ENCODE data around the gene LMNA. TPM values are rescaled to one million over a fixed set of nuclear protein-coding genes. Genes with fewer than 3 reads are reported as not detected.

The LMNA gene
- total RNA-seq, 1 donor from 2014 or later, result 322 TPM

- no peak for ATAC-seq
- intact Hi-C loops (cut with DNase I), result no loop called here
- no peak for DNase-seq (ENCODE audit: low spot score)
These were observed 36.0 kb downstream of the LMNA start for GRCh38 chr1:156150333-156151011.

- ATAC-seq (no peak), DNase-seq (ENCODE audit: low spot score) (no peak)
- intact Hi-C loops (cut with DNase I), result no loop called here
These were observed 36.7 kb downstream of the LMNA start for GRCh38 chr1:156151093-156151688.

GRCh38 chr1:156152628-156153027, 38.1 kb downstream of the LMNA start:
- DNase-seq (ENCODE audit: low spot score), result no peak
- intact Hi-C loops (cut with DNase I), result no loop called here
- ATAC-seq, result no peak

GRCh38 chr1:156153362-156153761, 38.9 kb downstream of the LMNA start, which contains the start of gene SEMA4A:
SEMA4A (plus strand) TSS chr1:156153585; CDS start chr1:156154579, 994 bp downstream.
- DNase-seq (ENCODE audit: low spot score) (no peak), ATAC-seq (no peak)
- intact Hi-C loops (cut with DNase I), result no loop called here

GRCh38 chr1:156154317-156154749, 39.8 kb downstream of the LMNA start:
- no peak for DNase-seq (ENCODE audit: low spot score)
- intact Hi-C loops (cut with DNase I), result no loop called here
- peak; percentile 42 for ATAC-seq

GRCh38 chr1:156155756-156156510, 41.4 kb downstream of the LMNA start:
- intact Hi-C loops (cut with DNase I), result no loop called here
- DNase-seq (ENCODE audit: low spot score) (no peak), ATAC-seq (no peak)

GRCh38 chr1:156157506-156157905, 43.0 kb downstream of the LMNA start:
- DNase-seq (ENCODE audit: low spot score) (no peak), ATAC-seq (no peak)
- intact Hi-C loops (cut with DNase I), result no loop called here

GRCh38 chr1:156157966-156158365, 43.5 kb downstream of the LMNA start:
- DNase-seq (ENCODE audit: low spot score), result no peak
- intact Hi-C loops (cut with DNase I), result no loop called here
- ATAC-seq, result no peak

- intact Hi-C loops (cut with DNase I), result no loop called here
- DNase-seq (ENCODE audit: low spot score) (no peak), ATAC-seq (peak; percentile 4)
These were observed 45.7 kb downstream of the LMNA start for GRCh38 chr1:156160000-156160742.

GRCh38 chr1:156160743-156161171, 46.2 kb downstream of the LMNA start:
- DNase-seq (ENCODE audit: low spot score) (peak; percentile 89), ATAC-seq (peak; percentile 90)
- intact Hi-C loops (cut with DNase I), result no loop called here

- ATAC-seq (peak; percentile 3), DNase-seq (ENCODE audit: low spot score) (no peak)
These were observed 48.0 kb downstream of the LMNA start for GRCh38 chr1:156162430-156163037.

GRCh38 chr1:156163712-156164111, 49.2 kb downstream of the LMNA start:
- intact Hi-C loops (cut with DNase I), result no loop called here
- ATAC-seq (no peak), DNase-seq (ENCODE audit: low spot score) (no peak)

More at GRCh38 chr1:156162430-156163037, 48.0 kb downstream of the LMNA start:
- intact Hi-C loops (cut with DNase I), result no loop called here

- no peak for DNase-seq (ENCODE audit: low spot score)
- ATAC-seq, result no peak
- intact Hi-C loops (cut with DNase I), result no loop called here
These were observed 49.8 kb downstream of the LMNA start for GRCh38 chr1:156164125-156164831.

GRCh38 chr1:156165083-156165482, 50.6 kb downstream of the LMNA start:
- intact Hi-C loops (cut with DNase I), result no loop called here
- ATAC-seq (no peak), DNase-seq (ENCODE audit: low spot score) (no peak)

GRCh38 chr1:156167536-156167935, 53.0 kb downstream of the LMNA start:
- intact Hi-C loops (cut with DNase I), result no loop called here
- ATAC-seq, result no peak
- no peak for DNase-seq (ENCODE audit: low spot score)

- DNase-seq (ENCODE audit: low spot score) (no peak), ATAC-seq (no peak)
- intact Hi-C loops (cut with DNase I), result no loop called here
These were observed 58.4 kb downstream of the LMNA start for GRCh38 chr1:156172696-156173470.

GRCh38 chr1:156176610-156177210, 62.2 kb downstream of the LMNA start:
- ATAC-seq (no peak), DNase-seq (ENCODE audit: low spot score) (no peak)
- intact Hi-C loops (cut with DNase I), result no loop called here

Data from sciatic nerve (tissue), 2 donors.